Measurements from ENCODE around the gene CMTR1. TPM values are rescaled to one million over a fixed set of nuclear protein-coding genes. Genes with fewer than 3 reads are reported as not detected.

The CMTR1 gene
- total and polyA plus RNA-seq, 4 donors: 4.7 to 25.5 (median 18.8) TPM

DNA sequence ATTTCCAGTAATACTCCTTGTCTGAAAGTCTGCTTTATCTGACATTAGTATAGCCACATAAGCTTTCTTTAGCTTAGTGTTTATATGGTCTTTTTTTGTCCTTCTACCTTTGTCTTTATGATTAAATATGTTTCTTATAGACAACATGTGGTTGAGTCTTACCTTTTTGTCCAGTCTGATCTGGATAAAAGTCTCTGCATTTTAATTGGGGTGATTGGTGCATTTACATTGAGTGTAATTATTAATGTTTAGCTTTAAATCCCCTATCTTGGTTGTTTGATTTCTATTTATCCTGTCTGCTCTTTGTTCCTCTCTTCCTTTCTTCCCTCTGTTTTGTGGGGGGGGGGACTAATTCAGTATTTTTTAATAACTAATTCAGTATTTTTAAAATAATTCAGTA is 34.7 kb downstream of the CMTR1 start:
- Histone ChIP-seq H3K9me3 (ENCODE audit: control insufficient read depth in 4 of 4, low read length in 3 of 4) (no peaks in the 10 kb centered on the region), H3K4me1 (ENCODE audit: control insufficient read depth in 4 of 4, insufficient read depth in 4 of 4, low read length in 3 of 4) (no peaks in the 10 kb centered on the region)
- no peak for DNase-seq (ENCODE audit: low spot score)

DNA sequence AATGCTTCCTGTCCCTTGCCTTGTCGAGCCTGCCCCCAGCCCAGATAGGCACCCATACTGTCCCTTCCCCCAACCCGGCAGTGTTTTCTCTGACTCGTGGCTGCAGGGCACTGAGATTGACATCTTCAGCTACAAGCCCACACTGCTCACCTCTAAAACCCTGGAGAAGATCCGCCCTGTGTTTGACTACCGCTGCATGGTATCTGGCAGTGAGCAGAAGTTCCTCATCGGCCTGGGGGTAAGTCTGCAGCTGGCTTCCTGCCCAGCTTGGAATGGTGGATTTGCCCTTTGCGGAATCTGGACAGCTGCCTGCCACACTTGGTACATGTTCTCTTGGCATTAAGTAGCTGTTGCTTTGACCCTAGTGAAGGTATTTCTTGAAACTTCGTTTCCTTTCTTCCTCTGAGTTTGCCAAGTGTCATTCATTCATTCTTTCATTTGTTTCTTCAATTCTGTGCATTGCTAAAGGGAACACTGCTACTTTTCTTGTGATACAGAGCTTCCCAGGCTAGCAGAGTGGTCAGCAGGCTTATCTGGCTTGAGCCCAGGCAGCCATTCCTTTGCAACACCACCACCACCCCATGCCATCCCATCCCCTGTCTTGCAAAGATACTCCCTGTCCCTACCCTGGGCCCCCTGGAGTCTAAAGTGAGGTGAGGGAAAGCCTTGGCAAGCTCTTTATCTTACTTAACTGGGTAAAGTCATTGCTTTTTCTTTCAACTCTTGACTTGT is 40.5 kb downstream of the CMTR1 start:
- Histone ChIP-seq H3K4me3 (ENCODE audit: low read depth in 1 of 3, low read length in 3 of 3) (no peak overlapping the region), H3K9ac (ENCODE audit: low read depth in 1 of 2, low read length in 2 of 2) (no peak overlapping the region), H3K9me3 (ENCODE audit: control insufficient read depth in 4 of 4, low read length in 3 of 4) (no peaks in the 10 kb centered on the region), H3K4me1 (ENCODE audit: control insufficient read depth in 4 of 4, insufficient read depth in 4 of 4, low read length in 3 of 4) (peaks cover 2 to 11% (median 7%) of the 10 kb centered on the region in 4 donors), H3K27ac (ENCODE audit: low read depth in 1 of 2, low read length in 2 of 2) (no peak overlapping the region), H3K27me3 (ENCODE audit: control insufficient read depth in 4 of 4, insufficient read depth in 4 of 4, low read length in 3 of 4) (no peaks in the 10 kb centered on the region), H3K36me3 (ENCODE audit: control insufficient read depth in 4 of 4, insufficient read depth in 3 of 4, low read depth in 1 of 4, low read length in 3 of 4) (peaks cover 6 to 68% (median 27%) of the 10 kb centered on the region in 4 donors)
- DNase-seq (ENCODE audit: low spot score): no peak
- WGBS: 35% methylated on average over 8 of the region's 8 CpGs
- TF ChIP-seq GABPA (IDR thresholded peaks at IDR 0.05 in 1 of 2, conservative IDR thresholded peaks at IDR 0.05 in 1 of 2) (no peak), YY1 (IDR thresholded peaks at IDR 0.05) (peak; percentile 80), RXRA (IDR thresholded peaks at IDR 0.05) (peak; percentile 44 to 56), RAD21 (IDR thresholded peaks at IDR 0.05) (peak; percentile 30 to 40), HNF4A (conservative IDR thresholded peaks at IDR 0.05) (peak; percentile 58 to 71)
- TF ChIP-seq, protein P1, sequence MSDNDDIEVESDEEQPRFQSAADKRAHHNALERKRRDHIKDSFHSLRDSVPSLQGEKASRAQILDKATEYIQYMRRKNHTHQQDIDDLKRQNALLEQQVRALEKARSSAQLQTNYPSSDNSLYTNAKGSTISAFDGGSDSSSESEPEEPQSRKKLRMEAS (IDR thresholded peaks at IDR 0.05): no peak

More for the DNA sequence above, 34.7 kb downstream of the CMTR1 start:
- peaks cover 0 to 33% (median 23%) of the 10 kb centered on the region in 4 donors for H3K36me3 ChIP-seq (ENCODE audit: control insufficient read depth in 4 of 4, insufficient read depth in 3 of 4, low read depth in 1 of 4, low read length in 3 of 4)
- TF ChIP-seq RXRA (IDR thresholded peaks at IDR 0.05) (no peak), FOXA2 (IDR thresholded peaks at IDR 0.05) (no peak)
- TF ChIP-seq, protein P2, sequence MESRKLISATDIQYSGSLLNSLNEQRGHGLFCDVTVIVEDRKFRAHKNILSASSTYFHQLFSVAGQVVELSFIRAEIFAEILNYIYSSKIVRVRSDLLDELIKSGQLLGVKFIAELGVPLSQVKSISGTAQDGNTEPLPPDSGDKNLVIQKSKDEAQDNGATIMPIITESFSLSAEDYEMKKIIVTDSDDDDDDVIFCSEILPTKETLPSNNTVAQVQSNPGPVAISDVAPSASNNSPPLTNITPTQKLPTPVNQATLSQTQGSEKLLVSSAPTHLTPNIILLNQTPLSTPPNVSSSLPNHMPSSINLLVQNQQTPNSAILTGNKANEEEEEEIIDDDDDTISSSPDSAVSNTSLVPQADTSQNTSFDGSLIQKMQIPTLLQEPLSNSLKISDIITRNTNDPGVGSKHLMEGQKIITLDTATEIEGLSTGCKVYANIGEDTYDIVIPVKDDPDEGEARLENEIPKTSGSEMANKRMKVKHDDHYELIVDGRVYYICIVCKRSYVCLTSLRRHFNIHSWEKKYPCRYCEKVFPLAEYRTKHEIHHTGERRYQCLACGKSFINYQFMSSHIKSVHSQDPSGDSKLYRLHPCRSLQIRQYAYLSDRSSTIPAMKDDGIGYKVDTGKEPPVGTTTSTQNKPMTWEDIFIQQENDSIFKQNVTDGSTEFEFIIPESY (IDR thresholded peaks at IDR 0.05): no peak
- H3K27me3 ChIP-seq (ENCODE audit: control insufficient read depth in 4 of 4, insufficient read depth in 4 of 4, low read length in 3 of 4): no peaks in the 10 kb centered on the region
- no peak overlapping the region for H3K27ac ChIP-seq (ENCODE audit: low read depth in 1 of 2, low read length in 2 of 2)
- no peak overlapping the region for H3K9ac ChIP-seq (ENCODE audit: low read depth in 1 of 2, low read length in 2 of 2)
- no peak overlapping the region for H3K4me3 ChIP-seq (ENCODE audit: low read depth in 1 of 3, low read length in 3 of 3)

DNA sequence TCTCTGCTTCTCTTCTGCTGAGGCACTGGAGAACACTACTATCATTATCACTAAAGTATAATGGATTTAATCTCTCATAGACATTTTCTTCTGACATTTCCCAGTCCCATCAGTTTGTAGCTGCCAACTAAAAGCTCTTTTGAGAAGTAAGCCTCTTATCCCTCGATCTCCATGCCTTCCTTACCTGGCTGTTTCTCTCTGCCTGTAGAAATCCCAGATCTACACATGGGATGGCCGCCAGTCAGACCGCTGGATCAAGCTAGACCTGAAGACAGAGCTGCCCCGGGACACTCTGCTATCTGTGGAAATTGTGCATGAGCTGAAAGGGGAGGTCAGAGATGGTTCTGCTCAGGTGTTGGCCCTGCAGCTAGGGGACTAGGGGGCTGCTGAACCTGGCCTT is 41.3 kb downstream of the CMTR1 start:
- TF ChIP-seq NR2F2 (IDR thresholded peaks at IDR 0.05) (no peak), HNF4A (conservative IDR thresholded peaks at IDR 0.05) (no peak), FOXA2 (IDR thresholded peaks at IDR 0.05) (no peak)
- TF ChIP-seq, protein P2 (IDR thresholded peaks at IDR 0.05): no peak
- no peak for DNase-seq (ENCODE audit: low spot score)

More for the DNA sequence above, 41.3 kb downstream of the CMTR1 start:
- Histone ChIP-seq H3K9ac (ENCODE audit: low read depth in 1 of 2, low read length in 2 of 2) (no peak overlapping the region), H3K27ac (ENCODE audit: low read depth in 1 of 2, low read length in 2 of 2) (no peak overlapping the region), H3K36me3 (ENCODE audit: control insufficient read depth in 4 of 4, insufficient read depth in 3 of 4, low read depth in 1 of 4, low read length in 3 of 4) (peaks cover 6 to 76% (median 33%) of the 10 kb centered on the region in 4 donors), H3K27me3 (ENCODE audit: control insufficient read depth in 4 of 4, insufficient read depth in 4 of 4, low read length in 3 of 4) (no peaks in the 10 kb centered on the region), H3K4me1 (ENCODE audit: control insufficient read depth in 4 of 4, insufficient read depth in 4 of 4, low read length in 3 of 4) (peaks cover 2 to 11% (median 7%) of the 10 kb centered on the region in 4 donors), H3K9me3 (ENCODE audit: control insufficient read depth in 4 of 4, low read length in 3 of 4) (no peaks in the 10 kb centered on the region), H3K4me3 (ENCODE audit: low read depth in 1 of 3, low read length in 3 of 3) (no peak overlapping the region)
- 96% methylated on average over 4 of the region's 4 CpGs for WGBS
